Aorta (tissue), 5 donors: Measurements from ENCODE around the gene DRD1. TPM values are rescaled to one million over a fixed set of nuclear protein-coding genes. Genes with fewer than 3 reads are reported as not detected.
A peak's percentile ranks its signal among the peaks of the same experiment; 100 is the strongest.

Experiments used
- ATAC-seq: fragments of 200-7000 bp; cut with Tn5 transposase; one replicate; pipeline ENCODE4 v1.9.1; 2022; ENCODE audit warnings: moderate library complexity; ENCODE audit not compliant: low FRiP score
- DNase-seq, 2 donors: peaks; one replicate each; pipeline ENCODE4 v3.0.0-alpha.2; 2020
- H3K27ac ChIP-seq, 2 donors: one replicate each; pipeline ENCODE4 v1.5.1; 2013; ENCODE audit warnings: low read length in 2 of 2, mild to moderate bottlenecking in 2 of 2, moderate library complexity in 2 of 2, control low read depth in 1 of 2, inconsistent platforms in 1 of 2, low read depth in 1 of 2
- H3K27me3 ChIP-seq, 2 donors: one replicate each; pipeline ENCODE4 v1.6.1; 2013; ENCODE audit warnings: control low read depth in 1 of 2, low read length in 1 of 2, mild to moderate bottlenecking in 1 of 2, moderate library complexity in 1 of 2; ENCODE audit not compliant: insufficient read depth in 2 of 2, control insufficient read depth in 1 of 2
- H3K36me3 ChIP-seq, 2 donors: one replicate each; pipeline ENCODE4 v1.6.1; 2013; ENCODE audit warnings: control low read depth in 1 of 2, low read length in 1 of 2, mild to moderate bottlenecking in 1 of 2; ENCODE audit not compliant: insufficient read depth in 2 of 2, control insufficient read depth in 1 of 2
- H3K4me1 ChIP-seq, 2 donors: one replicate each; pipeline ENCODE4 v1.6.1; 2013; ENCODE audit warnings: low read length in 2 of 2, control low read depth in 1 of 2, mild to moderate bottlenecking in 1 of 2, moderate library complexity in 1 of 2; ENCODE audit not compliant: insufficient read depth in 2 of 2, control insufficient read depth in 1 of 2
- H3K4me3 ChIP-seq, 2 donors: one replicate each; pipeline ENCODE4 v1.5.1; 2013; ENCODE audit warnings: low read length in 2 of 2, control low read depth in 1 of 2, mild to moderate bottlenecking in 1 of 2
- H3K9me3 ChIP-seq: one replicate; pipeline ENCODE4 v1.6.1; 2013; ENCODE audit warnings: mild to moderate bottlenecking, low read length; ENCODE audit not compliant: control insufficient read depth
- WGBS, 2 donors: extraction: QIAGEN DNeasy Blood & Tissue Kit; methylation state at CpG; one replicate each; pipeline ENCODE4 v1.1.7; 2013; 5-methylcytosine and 5-hydroxymethylcytosine counted together
- intact Hi-C, 2 donors: fragments of 100-400 bp; cut with DNase I; formaldehyde crosslinking; loops; one replicate each; pipeline versions ENCODE4 v1.14.2 to v1.15.0; 2022
- polyA plus RNA-seq, 2 donors: library from polyadenylated mRNA; stranded (reverse); fragments of 200-250 nt; gene quantifications; one replicate each; pipeline ENCODE4 v1.2.3, GENCODE V29; 2013
- total RNA-seq, 2 donors: library from RNA; stranded (reverse); fragmentation: NEBNext Ultra II Directional; extraction: Animal tissue kit (Norgen Biotek cat#: 25700); gene quantifications; one replicate each; pipeline ENCODE4 v1.2.1, GENCODE V29; 2021
- donor health status: healthy with polysubstance abuse.
- donor health status: Bipolar disorder and iron deficiency.
- donor health status: DM: no; HTN: no; CAD: no.
- donor health status: DM: no; HTN: no; CAD: no.
- donor health status: DM: yes; HTN: yes; CAD: no.

DRD1 gene
- total and polyA plus RNA-seq, 4 donors: 0.13 to 2.1 (median 0.53) TPM

DNA sequence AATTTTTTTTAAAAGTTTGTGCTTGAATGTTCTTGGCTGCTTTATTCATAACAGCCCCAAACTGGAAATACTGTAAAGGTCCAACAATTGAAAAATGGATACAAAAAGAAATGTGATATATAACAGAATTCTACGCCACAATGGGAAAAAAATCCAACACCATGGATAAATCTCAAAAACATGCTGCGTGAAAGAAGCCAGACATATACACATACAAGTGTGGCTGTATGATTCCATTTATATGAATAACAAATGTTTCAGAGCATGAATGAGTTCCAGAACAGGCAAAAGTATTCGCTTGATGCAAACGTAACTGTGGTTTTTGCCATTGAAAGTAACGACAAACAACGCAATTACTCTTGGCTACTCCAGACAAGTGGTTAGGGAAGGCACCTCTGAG lies 27.2 kb upstream of the DRD1 start:
- Histone ChIP-seq H3K27me3 (no peaks in the 10 kb centered on the region), H3K4me1 (no peaks in the 10 kb centered on the region), H3K9me3 (no peaks in the 10 kb centered on the region), H3K4me3 (no peak overlapping the region), H3K36me3 (no peaks in the 10 kb centered on the region), H3K27ac (no peak overlapping the region)
- intact Hi-C loops: no loop called here
- no peak for ATAC-seq
- WGBS, 2 donors: 95% methylated on average over 6 of the region's 6 CpGs
- DNase-seq: no peak

DNA sequence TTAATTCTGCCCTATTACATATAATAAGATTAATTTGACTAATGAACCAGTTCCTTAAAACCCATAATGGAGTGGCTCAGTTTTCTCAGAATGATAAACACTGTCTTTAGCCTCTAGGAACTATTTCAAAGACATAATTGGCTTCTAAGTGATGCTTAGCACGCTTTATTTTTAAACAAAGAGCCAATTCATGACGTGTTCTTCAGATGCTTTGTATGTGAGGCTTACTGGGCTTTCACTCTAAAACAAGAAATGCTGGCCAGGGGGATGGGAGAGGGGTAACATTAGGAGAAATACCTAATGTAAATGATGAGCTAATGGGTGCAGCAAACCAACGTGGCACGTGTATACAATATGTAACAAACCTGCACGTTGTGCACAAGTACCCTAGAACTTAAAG lies 26.8 kb upstream of the DRD1 start:
- H3K27ac ChIP-seq: no peak overlapping the region
- DNase-seq (no peak), ATAC-seq (no peak)
- intact Hi-C loops: no loop called here
- no peaks in the 10 kb centered on the region for H3K9me3 ChIP-seq
- H3K4me3 ChIP-seq: no peak overlapping the region
- H3K36me3 ChIP-seq: no peaks in the 10 kb centered on the region
- H3K4me1 ChIP-seq: no peaks in the 10 kb centered on the region
- WGBS, 2 donors: 38 to 48% methylated on average over 5 of the region's 5 CpGs
- no peaks in the 10 kb centered on the region for H3K27me3 ChIP-seq

DNA sequence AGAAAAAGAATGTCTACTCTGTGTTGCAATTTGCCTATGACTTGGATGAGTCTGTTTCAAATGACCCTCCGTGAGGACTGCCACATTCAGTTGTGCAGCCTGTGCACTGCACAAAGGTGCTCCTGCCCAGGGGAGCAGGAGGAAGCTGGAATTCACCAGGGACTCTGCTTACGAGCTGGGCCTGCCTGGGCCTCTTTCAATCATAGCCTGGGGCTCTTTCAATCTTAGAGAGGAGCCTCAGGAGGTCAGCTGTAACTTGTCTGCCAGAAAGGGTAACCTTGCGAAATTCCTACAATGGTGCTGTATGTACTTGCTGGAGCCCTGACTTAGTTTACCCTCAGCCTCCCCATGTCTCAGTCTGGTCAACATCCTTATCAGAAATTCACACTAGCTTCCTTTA lies 25.9 kb upstream of the DRD1 start:
- intact Hi-C loops: no loop called here

DNA sequence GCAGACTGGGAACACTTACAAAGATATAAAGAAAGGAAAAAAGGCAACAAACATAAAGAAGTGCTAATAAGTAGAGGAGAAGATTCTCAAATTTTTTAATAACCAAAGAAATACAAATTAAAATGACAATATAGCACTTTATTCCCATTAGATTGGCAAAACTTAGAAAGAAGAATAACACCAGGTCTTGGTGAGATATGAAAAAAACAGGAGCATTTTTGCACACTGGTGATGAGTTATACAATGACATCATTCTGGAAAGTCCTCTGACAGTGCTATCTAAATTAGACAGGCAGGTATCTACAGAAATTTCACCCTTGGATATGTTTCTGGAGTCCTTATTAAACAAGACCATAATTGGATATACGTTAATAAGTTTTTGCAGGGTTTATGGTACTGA lies 24.9 kb upstream of the DRD1 start:
- no peak for DNase-seq
- ATAC-seq: no peak
- H3K9me3 ChIP-seq: no peaks in the 10 kb centered on the region
- intact Hi-C loops: no loop called here
- H3K4me1 ChIP-seq: no peaks in the 10 kb centered on the region
- no peak overlapping the region for H3K27ac ChIP-seq
- H3K27me3 ChIP-seq: no peaks in the 10 kb centered on the region
- H3K4me3 ChIP-seq: no peak overlapping the region
- no peaks in the 10 kb centered on the region for H3K36me3 ChIP-seq
- WGBS, 2 donors: 97 to 98% methylated on average over 1 of the region's 1 CpG

More for the DNA sequence above, 25.9 kb upstream of the DRD1 start:
- Histone ChIP-seq H3K4me1 (no peaks in the 10 kb centered on the region), H3K27ac (no peak overlapping the region), H3K27me3 (no peaks in the 10 kb centered on the region), H3K9me3 (no peaks in the 10 kb centered on the region), H3K4me3 (no peak overlapping the region), H3K36me3 (no peaks in the 10 kb centered on the region)
- ATAC-seq (no peak), DNase-seq (no peak)
- 63 to 88% methylated on average over 3 of the region's 3 CpGs for WGBS, 2 donors

DNA sequence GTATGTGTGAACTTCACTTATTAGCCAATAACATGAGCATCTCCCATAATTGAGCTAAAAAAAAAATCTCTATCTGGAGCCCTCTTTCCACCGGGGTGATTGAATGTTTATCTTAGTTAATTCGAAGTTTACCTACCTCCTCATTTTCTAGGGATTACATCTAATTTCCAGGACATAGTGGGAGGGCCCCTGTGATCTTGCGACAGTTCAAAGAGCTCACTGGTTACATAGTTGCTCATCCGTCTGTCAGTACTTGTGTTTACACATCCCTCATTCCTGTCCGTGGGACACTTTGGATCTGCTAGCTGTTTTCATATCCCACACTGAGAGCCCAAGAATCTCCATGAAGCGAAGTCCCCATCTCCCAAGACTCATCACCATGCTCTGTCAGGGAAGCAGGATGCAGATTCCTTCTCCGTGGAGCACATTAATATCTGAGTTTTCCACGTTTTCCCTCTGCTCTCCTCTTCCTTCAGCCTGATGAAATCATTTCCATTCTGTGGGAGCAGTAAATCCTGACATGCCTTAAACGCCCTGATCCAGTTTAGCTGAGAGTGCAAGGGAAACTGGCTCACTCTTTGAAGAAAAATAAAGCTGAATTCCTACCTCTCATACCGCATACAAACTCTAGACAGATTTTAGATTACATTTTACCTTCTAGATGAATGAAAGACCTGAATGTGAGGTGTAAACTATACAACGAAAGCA lies 24.2 kb upstream of the DRD1 start:
- no peak overlapping the region for H3K27ac ChIP-seq
- WGBS, 2 donors: 55% methylated on average over 11 of the region's 11 CpGs
- no peak for ATAC-seq

DNA sequence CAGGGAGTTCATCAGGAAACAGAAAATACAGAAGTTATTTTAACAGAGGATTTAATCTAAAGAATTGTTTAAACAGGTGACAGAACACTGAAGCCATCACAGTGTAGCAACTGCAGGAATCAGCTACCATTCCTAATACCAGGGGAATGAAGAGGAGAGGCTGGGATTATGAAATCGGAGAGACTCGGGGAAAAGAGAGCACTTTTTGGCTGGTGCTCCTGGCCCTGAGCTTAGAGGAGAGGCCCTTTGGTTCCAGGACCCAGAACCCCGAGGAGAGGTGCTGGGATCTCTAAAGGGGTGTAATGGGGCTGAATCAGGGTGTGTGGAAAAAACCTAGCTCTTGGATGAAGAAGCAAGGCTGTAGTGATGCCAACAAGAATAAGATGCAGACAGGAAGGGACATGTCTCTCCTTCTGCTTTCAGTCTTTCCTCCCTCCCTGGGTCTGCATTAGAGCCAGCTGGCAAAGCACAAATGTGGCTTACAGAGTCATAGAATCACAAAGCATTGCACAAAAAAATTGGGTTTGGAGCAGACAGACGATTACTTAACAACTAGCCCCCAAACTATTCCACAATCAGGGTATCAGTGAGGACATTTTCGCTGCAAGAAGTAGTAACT lies 22.8 kb upstream of the DRD1 start:
- H3K4me3 ChIP-seq: no peak overlapping the region
- intact Hi-C loops: no loop called here
- ATAC-seq: peak; percentile 81
- peaks cover 0 to 2% of the 10 kb centered on the region in 2 donors for H3K27me3 ChIP-seq
- H3K36me3 ChIP-seq: no peaks in the 10 kb centered on the region
- DNase-seq: peak in 1 of 2 donors; percentile 73
- H3K9me3 ChIP-seq: peaks cover 3% of the 10 kb centered on the region
- H3K27ac ChIP-seq: no peak overlapping the region
- WGBS, 2 donors: 5 to 12% methylated on average over 5 of the region's 5 CpGs
- no peaks in the 10 kb centered on the region for H3K4me1 ChIP-seq

More for the DNA sequence above, 24.2 kb upstream of the DRD1 start:
- H3K4me1 ChIP-seq: no peaks in the 10 kb centered on the region
- H3K27me3 ChIP-seq: no peaks in the 10 kb centered on the region
- no peaks in the 10 kb centered on the region for H3K36me3 ChIP-seq
- DNase-seq: no peak
- intact Hi-C loops: no loop called here
- no peak overlapping the region for H3K4me3 ChIP-seq
- H3K9me3 ChIP-seq: no peaks in the 10 kb centered on the region

DNA sequence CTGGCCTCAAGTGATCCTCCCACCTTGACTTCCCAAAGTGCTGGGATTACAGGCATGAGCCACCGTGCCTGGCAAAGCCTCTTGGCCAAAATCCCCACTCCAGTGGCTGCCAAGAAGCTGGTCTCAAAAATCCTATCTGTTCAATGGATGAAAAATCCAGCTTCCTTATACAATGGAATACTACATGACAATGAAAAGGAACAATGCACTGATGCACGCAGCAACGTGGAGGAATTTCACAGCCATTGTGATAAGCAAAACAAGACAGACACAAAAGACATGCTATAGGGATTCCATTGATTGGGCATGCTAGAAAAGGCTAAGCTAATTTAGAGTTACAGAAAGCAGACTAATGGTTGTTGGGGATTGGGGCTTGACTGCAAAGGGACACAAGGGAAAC lies 21.3 kb upstream of the DRD1 start:
- Histone ChIP-seq H3K4me3 (no peak overlapping the region), H3K27me3 (peaks cover 0 to 2% of the 10 kb centered on the region in 2 donors), H3K36me3 (no peaks in the 10 kb centered on the region), H3K4me1 (no peaks in the 10 kb centered on the region), H3K27ac (no peak overlapping the region), H3K9me3 (peaks cover 3% of the 10 kb centered on the region)
- intact Hi-C loops: no loop called here
- ATAC-seq (no peak), DNase-seq (no peak)
- WGBS, 2 donors: 29 to 43% methylated on average over 3 of the region's 3 CpGs

DNA sequence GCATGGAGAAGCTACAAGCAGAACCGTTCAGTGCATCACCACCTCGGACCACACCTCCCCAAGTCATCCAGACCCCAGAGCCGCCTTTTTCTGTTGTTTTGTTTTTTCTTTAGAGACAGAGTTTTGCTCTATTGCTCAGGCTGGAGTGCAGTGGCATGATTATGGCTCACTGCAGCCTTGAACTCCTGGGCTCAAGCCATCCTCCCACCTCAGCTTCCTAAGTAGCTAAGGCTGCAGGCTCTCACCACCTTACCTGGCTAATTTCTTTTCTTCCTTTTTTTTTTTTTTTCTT lies 20.9 kb upstream of the DRD1 start:
- no peak overlapping the region for H3K4me3 ChIP-seq
- intact Hi-C loops: loop anchor here in 1 of 2 donors (5.0 kb wide), 1 partner anchor 513 kb away; no protein-coding TSS in a partner anchor
- H3K27ac ChIP-seq: no peak overlapping the region
- H3K27me3 ChIP-seq: peaks cover 0 to 2% of the 10 kb centered on the region in 2 donors
- no peak for DNase-seq
- ATAC-seq: no peak
- no peaks in the 10 kb centered on the region for H3K36me3 ChIP-seq
- peaks cover 3% of the 10 kb centered on the region for H3K9me3 ChIP-seq
- H3K4me1 ChIP-seq: no peaks in the 10 kb centered on the region
- 6 to 12% methylated on average over 3 of the region's 3 CpGs for WGBS, 2 donors
